Hematopoietic multipotent progenitor cell treated with erythropoietin and hydrocortisone succinate and interleukin-3 and kit ligand, for 17 days (in vitro differentiated cells): Measurements from ENCODE around the gene RAB11FIP5.

Source experiments
- DNase-seq: peaks from one replicate; pipeline ENCODE4 v3.0.0-alpha.2; 2015; ENCODE audit warnings: low spot score

The RAB11FIP5 gene

GRCh38 chr2:73032702-73033097, 80.0 kb downstream of the RAB11FIP5 start:
- no peak for DNase-seq

- DNase-seq: no peak
These were observed 80.7 kb downstream of the RAB11FIP5 start for GRCh38 chr2:73031725-73032701.

GRCh38 chr2:73031095-73031678, 81.6 kb downstream of the RAB11FIP5 start:
- DNase-seq: no peak

- DNase-seq: no peak
These were observed 83.9 kb downstream of the RAB11FIP5 start for GRCh38 chr2:73028841-73029240.

- no peak for DNase-seq
These were observed 85.4 kb downstream of the RAB11FIP5 start for GRCh38 chr2:73027340-73027739.

- DNase-seq: no peak
These were observed 89.3 kb downstream of the RAB11FIP5 start for GRCh38 chr2:73023497-73023896.
